ENCODE results near the gene LRRC8A.
A peak's percentile ranks its signal among the peaks of the same experiment; 100 is the strongest.
"Not testable (repeated sequence)": the region's sequence is repeated elsewhere in the genome, so short reads cannot be mapped to it uniquely, and the experiment has no call there.

LRRC8A gene

DNA sequence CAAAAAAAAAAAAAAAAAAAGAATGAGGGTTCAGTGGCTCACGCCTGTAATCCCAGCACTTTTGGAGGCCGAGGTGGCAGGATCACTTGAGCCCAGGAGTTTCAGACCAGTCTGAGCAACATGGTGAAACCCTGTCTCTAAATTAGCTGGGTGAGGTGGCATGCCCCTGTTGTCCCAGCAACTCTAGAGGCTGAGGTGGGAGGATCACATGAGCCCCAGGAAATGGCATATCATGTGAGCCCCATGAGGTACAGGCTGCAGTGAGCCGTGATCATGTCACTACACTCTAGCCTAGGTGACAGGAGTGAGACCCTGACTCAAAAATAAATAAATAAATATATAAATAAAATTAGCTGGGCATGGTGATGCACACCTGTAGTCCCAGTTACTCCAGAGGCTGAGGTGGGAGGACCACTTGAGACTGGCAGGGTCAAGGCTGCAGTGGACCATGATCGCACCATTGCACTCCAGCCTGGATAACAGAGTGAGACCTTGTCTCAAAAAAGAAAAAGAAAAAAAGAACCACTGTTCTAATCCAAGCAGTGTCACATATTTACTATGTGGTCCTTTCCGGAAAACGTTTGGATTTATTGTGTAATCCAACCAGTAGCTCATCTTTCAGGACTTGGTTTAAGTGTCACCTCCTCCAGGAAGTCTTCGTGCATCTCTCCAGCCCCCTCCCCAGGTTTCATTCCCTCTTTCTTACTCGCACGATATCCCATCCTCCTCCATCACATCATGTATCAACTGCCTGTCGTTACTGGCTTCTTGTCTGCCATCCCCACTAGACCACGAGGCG lies 40.0 kb upstream of the LRRC8A start:
- H3K4me3 ChIP-seq (ENCODE audit: low read length), result no peak overlapping the region
- TF ChIP-seq, protein P1, sequence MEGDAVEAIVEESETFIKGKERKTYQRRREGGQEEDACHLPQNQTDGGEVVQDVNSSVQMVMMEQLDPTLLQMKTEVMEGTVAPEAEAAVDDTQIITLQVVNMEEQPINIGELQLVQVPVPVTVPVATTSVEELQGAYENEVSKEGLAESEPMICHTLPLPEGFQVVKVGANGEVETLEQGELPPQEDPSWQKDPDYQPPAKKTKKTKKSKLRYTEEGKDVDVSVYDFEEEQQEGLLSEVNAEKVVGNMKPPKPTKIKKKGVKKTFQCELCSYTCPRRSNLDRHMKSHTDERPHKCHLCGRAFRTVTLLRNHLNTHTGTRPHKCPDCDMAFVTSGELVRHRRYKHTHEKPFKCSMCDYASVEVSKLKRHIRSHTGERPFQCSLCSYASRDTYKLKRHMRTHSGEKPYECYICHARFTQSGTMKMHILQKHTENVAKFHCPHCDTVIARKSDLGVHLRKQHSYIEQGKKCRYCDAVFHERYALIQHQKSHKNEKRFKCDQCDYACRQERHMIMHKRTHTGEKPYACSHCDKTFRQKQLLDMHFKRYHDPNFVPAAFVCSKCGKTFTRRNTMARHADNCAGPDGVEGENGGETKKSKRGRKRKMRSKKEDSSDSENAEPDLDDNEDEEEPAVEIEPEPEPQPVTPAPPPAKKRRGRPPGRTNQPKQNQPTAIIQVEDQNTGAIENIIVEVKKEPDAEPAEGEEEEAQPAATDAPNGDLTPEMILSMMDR (conservative IDR thresholded peaks at IDR 0.05; ENCODE audit: low read depth, low read length), result no peak
- no peak for DNase-seq (ENCODE audit: low read depth)

DNA sequence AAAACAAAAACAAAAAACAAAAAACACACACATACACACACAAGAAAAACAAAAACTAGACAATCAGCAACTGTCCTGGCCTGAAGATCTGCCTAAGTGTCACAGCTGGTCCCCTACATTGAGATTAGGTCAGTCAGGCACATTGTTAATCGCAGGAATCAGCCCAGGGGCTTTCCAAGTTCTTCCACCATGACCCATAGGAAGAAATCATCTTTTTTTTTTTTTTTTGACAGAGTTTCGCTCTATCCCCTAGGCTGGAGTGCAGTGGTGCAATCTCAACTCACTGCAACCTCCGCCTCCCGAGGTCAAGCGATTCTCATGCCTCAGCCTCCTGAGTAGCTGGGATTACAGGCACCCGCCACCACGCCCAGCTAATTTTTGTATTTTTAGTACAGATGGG lies 38.8 kb upstream of the LRRC8A start:
- not testable (repeated sequence) for H3K4me3 ChIP-seq (ENCODE audit: low read length)

DNA sequence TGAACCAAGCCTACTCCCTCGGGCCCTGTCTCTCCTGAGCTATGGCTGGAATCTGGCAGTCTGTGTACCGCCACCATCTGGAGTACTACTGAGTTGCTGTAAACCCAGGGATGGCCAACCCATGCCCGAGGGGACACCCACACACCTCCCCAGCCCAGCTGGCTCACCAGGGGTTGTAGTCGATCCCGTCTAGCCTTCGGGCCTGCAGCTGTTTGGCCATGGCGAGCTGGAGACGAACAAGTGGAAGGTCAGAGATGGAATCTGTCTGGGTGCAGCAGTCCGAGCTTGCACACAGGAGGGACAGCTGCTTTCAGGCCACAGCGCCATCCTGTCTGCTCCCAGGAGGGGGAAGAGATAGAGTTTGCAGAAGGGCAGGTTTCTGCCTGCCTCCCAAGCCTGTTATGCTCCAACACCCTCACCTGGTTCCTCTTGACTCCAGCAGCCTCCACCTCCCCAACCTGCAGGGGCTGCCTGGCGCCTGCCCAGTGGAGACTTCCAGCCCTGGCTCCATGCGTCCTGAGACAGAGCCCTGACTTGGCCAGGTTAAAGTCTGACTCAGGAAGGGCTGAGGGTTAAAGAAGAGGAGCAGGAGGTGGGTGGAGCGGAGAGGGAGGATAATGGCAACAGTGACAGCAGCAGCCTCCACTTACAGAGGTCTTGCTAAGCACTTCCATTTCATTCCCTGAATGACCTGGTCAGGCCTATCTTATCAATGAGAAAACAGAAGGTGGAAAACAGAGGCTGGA lies 36.6 kb upstream of the LRRC8A start:
- no peak overlapping the region for H3K4me3 ChIP-seq (ENCODE audit: low read length)
- TF ChIP-seq, protein P1 (conservative IDR thresholded peaks at IDR 0.05; ENCODE audit: low read depth, low read length), result peak; percentile 2
- no peak for DNase-seq (ENCODE audit: low read depth)

More for the DNA sequence above, 38.8 kb upstream of the LRRC8A start:
- DNase-seq (ENCODE audit: low read depth), result not testable (repeated sequence)

DNA sequence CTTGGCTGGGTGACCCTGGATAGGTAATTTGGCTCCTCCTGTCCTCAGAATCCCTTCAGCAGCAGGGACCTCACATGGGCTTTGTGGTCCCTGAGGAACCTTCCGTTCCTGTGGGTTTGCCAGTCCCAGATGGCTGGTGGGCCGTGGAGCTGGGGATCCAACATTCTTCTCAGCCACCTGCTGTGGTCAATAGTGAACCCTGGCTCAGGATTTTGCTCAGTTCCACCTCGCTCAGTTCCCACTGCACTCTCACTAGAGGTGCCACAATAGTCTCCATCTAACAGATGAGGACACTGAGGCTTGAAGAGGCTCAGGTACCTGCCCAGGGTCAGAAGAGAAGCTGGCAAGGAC lies 35.3 kb upstream of the LRRC8A start:
- TF ChIP-seq, protein P1 (conservative IDR thresholded peaks at IDR 0.05; ENCODE audit: low read depth, low read length), result no peak
- no peak overlapping the region for H3K4me3 ChIP-seq (ENCODE audit: low read length)
- no peak for DNase-seq (ENCODE audit: low read depth)

DNA sequence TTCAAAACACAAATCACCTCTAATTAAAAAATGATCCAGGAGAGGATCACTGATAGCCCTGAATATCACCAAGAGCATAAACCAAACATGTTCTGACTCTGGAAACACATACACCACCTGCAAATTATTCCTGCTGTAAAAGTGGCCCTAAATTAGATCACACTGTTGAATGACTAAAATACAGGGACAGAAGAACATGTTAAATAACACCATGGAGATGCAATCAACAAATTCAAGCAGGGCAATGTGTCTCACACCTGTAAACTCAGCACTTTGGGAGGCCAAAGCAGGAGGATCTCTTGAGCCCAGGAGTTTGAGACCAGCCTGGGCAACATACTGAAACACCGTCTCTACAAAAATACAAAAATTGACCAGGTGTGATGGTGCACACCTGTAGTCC lies 34.1 kb upstream of the LRRC8A start:
- no peak for DNase-seq (ENCODE audit: low read depth)
- TF ChIP-seq, protein P1 (conservative IDR thresholded peaks at IDR 0.05; ENCODE audit: low read depth, low read length), result no peak
- no peak overlapping the region for H3K4me3 ChIP-seq (ENCODE audit: low read length)

DNA sequence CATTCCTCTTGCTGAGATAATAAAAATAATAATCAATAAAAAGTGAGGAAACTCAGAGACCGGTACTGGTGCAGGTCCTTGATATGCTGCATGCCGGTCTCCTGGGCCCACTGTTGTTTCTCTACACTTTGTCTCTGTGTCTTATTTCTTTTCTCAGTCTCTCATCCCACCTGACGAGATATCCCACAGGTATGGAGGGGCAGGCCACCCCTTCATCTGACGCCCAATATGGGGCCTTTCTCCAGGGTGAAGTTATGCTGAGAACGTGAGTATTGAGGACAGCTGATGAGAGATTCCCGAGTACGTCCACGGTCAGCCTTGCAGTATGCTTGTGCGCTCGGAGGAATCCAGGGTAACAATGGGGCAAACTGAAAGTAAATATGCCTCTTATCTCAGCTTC lies 30.9 kb upstream of the LRRC8A start:
- not testable (repeated sequence) for H3K4me3 ChIP-seq (ENCODE audit: low read length); DNase-seq (ENCODE audit: low read depth)

DNA sequence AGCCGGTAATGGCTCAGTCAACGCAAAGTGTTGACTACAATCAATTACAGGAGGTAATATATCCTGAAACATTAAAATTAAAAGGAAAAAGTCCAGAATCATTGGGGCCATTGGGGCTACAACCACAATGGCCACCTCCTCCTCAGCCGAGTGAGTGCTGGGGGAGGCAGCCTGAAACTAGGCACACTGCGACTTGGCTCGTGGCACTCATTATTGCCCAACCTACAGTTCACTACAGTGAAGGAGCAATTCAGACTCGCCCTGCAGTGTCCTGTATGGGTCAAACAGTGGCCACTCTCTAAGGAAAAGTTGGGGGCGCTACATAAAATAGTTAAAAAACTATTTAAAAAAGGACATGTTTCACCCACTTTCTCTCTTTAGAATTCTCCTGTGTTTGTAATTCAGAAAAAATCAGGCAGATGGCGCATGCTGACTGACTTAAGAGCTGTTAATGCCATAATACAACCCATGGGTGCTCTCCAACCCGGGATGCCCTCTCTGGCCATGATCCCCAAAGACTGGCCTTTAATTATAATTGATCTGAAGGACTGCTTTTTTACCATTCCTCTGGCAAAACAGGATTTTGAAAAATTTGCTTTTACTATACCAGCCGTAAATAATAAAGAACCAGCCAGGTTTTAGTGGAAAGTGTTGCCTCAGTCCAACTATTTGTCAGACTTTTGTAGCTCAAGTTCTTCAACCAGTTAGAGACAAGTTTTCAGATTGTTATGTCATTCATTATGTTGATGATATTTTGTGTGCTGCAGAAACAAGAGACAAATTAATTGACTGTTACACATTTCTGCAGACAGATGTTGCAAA lies 29.9 kb upstream of the LRRC8A start:
- not testable (repeated sequence) for DNase-seq (ENCODE audit: low read depth); H3K4me3 ChIP-seq (ENCODE audit: low read length)
- TF ChIP-seq, protein P1 (conservative IDR thresholded peaks at IDR 0.05; ENCODE audit: low read depth, low read length), result peak; percentile 27

DNA sequence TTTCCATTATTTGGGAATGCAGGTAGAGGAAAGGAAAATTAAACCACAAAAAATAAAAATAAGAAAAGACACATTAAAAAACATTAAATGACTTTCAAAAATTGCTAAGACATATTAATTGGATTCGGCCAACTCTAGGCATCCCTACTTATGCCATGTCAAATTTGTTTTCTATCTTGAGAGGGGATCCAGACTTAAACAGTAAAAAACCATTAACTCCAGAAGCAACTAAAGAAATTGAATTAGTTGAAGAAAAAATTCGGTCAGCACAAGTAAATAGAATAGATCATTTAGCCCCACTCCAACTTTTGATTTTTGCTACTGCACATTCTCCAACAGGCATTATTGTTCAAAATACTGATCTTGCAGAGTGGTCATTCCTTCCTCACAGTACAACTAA lies 29.3 kb upstream of the LRRC8A start:
- H3K4me3 ChIP-seq (ENCODE audit: low read length); DNase-seq (ENCODE audit: low read depth): not testable (repeated sequence)

DNA sequence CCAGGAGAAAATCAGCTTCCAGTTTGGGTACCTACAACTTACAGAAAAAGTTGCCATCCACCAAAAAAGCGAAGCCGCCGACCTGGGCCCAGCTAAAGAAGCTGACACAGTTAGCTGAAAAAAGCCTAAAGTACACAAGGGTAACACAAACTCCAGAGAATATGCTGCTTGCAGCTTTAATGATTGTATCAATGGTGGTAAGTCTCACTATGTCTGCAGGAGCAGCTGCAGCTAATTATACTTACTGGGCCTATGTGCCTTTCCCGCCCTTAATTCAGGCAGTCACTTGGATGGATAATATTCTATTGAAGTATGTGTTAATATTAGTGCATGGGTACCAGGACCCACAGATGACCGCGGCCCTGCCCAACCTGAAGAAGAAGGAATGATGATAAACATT lies 27.5 kb upstream of the LRRC8A start:
- not testable (repeated sequence) for DNase-seq (ENCODE audit: low read depth); H3K4me3 ChIP-seq (ENCODE audit: low read length)

DNA sequence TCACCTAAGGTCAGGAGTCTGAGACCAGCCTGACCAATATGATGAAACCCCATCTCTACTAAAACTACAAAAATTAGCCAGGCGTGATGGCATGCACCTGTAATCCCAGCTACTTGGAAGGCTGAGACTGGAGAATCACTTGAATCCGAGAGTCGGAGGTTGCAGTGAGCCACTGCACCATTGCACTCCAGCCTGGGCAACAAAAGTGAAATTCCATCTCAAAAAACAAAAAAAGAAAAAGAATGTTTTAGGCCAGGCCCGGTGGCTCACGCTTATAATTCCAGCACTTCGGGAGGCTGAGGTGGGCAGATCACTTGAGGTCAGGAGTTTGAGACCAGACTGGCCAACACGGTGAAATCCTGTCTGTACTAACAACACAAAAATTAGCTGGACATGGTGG lies 23.5 kb upstream of the LRRC8A start:
- not testable (repeated sequence) for DNase-seq (ENCODE audit: low read depth); H3K4me3 ChIP-seq (ENCODE audit: low read length)
